Erythroblast (primary cell): ENCODE data around the gene FAM217B.

Experiments used
- GATA1 ChIP-seq: IDR thresholded peaks from 2 replicates; pipeline ENCODE4 v1.6.1; 2011; ENCODE audit warnings: low read depth, mild to moderate bottlenecking, control low read depth, low read length, moderate library complexity
- POLR2A ChIP-seq: IDR thresholded peaks from 2 replicates; pipeline ENCODE4 v1.6.1; 2011; ENCODE audit warnings: mild to moderate bottlenecking, low read length

- TF ChIP-seq POLR2A: no peak
- no peak for TF ChIP-seq GATA1
Observed at GRCh38 chr20:59994697-59995122, 54.5 kb downstream of the FAM217B start.
